Activated naive CD4-positive, alpha-beta T cell treated with anti-CD3 and anti-CD28 coated beads, Interleukin-2, amount 50 U/mL, for 16 hours (primary cell): Measurements from ENCODE around the gene HMCN2.
"Not testable (repeated sequence)": the region's sequence is repeated elsewhere in the genome, so short reads cannot be mapped to it uniquely, and the experiment has no call there.

Experiments used
- DNase-seq: peaks from one replicate; pipeline ENCODE4 v3.0.0-alpha.2; 2020

The HMCN2 gene

DNA sequence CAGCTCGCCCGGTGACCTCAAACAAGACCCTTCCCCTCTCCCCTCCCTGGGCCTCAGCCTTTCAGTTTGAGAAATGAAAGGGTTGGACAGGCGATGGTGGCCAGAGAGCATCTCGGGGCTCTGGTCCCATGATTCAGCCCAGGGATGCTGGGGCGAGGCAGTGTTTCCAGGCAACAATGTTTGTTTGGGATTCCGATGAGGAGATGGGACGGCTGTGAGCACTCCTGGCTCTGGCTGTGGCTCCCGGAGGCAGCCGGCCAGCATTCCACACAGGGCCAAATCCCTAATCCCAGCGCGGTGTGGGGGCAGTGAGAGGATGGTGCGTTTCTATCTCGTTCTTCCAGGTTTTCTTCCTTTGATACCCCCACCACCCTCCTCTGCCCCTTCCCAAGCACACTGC lies 66.0 kb downstream of the HMCN2 start:
- DNase-seq: no peak

DNA sequence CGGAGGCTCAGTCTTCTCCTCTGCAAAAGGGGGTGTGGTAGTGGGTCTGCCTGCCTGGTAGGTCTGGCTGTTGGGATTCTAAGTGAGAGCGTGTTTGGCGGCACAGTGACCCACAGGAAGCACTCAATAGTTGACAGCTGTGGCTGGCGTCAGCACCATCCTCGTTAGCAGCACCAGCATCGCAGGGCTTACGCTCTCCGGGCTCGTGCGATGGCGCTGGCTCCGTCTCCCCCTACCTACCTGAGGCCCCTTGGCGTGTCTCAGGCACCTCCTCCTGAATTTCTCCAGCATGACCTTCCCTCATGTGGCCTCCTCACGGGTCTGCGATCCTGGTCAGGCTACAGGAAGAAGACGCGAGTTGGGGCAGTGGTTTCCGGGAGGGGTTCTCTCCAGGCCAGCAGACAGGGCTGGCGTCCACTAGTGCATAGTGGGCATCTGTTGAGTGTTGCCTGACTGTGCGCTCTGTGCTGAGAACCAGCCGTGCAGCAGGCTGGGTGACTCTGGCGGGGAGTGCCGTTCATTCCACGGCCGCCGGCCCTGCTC lies 66.9 kb downstream of the HMCN2 start:
- DNase-seq: no peak

DNA sequence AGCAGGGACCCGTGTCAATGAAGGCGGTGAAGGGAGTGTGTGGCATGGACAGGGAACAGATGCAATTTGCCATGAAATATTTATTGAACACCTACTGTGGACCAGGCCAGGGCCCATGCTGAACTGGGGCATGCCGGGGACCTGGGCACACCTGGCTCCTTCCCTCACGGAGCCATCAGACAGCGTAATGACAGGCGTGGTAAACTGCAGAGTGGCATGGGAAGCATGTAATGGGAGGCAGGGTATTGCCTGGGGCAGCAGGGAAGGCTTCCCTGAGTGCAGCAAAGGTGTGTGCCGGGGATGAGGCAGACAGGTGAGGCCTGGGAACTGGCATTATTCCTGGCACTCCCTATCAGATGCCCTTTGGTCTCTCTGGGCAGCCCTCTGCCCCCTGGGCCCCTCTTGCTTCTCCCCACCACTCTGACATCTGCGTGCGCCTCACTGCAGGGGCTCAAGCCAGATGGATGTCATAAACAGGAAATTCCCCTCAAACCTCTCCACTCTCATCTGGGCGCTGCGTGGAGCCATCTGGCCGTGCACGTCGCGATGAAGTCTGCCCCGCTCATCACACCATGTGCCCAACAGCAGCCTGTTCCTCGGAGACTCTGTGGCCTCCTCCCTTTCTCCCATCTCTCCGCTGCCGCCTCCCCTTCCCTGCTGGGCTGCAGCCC lies 67.6 kb downstream of the HMCN2 start:
- no peak for DNase-seq

DNA sequence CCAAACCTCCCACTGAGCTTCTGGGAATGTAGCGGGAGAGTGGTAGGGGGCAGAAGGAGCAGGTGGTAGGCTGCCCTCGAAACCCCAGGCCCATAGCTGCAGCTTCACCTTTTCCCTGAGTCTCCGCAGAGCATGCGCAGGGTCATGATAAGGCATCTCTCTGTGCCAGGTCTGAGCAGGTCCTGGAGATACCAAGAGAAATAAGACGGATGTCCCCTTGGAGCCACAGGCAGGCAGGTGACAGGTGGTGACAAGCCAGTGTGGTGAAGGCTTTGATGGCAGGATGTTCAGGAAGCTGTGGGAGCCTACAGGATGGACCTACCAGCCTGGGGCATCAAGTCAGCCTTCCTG lies 68.1 kb downstream of the HMCN2 start:
- no peak for DNase-seq

DNA sequence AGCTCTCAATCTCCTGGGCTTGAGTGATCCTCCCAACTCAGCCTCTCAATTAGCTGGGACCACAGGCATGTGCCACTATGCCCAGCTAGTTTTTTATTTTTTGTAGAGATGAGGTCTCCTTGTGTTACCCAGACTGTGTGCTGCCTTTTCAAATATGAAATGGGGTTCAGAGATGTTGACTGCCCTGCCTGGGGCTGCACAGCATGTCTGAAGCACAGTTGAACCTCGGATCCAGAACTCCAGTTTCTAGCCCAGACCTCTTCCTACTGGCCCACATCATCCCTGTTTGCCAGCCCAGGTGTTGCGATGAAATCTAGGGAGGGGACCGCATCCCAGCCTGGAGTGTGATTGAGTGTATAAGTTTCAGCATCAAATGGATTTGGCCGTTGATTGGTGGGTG lies 69.4 kb downstream of the HMCN2 start:
- no peak for DNase-seq

DNA sequence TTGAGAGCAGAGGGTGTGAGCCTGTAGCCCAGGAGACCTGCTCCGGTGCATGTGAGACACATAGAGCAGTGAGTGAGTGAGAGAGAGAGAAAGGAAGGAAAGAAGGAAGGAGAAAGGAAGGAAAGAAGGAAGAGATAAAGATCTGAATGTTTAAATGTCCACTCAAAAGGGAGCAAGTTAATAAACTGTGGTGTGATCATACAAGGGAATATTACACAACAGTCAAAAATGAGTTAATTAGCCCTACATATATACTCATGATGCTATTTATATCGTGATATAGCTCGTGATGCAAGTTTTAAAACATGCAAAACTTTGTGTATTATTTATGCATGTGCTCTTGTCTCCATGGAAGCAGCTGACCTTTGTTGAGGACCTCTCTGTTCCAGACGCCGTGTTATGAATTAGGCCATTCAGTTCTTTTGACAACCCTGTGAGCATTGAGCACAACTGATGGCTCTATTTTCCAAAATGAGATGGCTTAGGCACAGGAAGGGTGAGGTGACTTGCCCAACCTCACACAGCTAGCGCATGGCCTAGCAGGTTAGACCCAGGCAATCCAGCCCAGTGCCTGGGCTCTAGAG lies 70.6 kb downstream of the HMCN2 start:
- DNase-seq: no peak

DNA sequence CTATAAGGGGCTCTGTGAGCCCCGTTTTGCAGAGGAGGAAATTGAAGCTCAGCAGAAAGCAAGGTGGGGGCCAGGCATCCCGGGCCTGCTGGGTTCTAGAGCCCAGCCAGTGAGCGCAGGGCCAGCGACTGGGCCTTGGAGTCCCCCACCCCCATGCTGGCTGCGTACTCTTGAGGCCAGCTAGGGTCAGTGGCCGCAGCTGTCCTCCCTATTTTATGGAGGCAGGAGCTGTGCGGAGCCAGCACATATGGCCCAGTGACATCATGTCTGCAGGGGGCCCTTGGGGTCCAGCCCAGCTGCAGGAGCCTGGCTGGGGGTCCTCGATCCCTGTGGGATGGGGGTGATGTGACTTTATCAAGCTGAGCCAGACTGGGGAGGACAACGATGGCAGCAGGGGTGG lies 71.3 kb downstream of the HMCN2 start:
- no peak for DNase-seq

DNA sequence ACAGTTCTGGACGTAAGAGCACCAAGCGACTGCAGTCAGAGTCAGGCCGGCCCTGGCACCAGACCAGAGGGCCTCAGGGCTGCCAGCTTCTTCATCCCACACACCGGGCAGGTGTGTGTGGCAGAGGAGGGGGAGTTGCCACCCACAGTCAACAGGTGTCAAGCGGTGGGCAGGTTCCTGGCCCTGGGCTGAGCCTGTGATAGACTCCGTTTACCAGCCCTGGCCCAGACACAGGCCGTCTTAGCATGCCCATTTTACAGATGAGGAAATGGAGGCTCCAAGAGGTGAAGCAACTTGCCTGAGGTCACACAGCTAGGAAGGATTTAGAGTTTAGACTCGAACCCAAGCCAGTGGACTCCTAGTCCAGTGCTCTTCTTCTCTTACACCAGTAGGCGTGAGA lies 71.8 kb downstream of the HMCN2 start:
- DNase-seq: no peak

DNA sequence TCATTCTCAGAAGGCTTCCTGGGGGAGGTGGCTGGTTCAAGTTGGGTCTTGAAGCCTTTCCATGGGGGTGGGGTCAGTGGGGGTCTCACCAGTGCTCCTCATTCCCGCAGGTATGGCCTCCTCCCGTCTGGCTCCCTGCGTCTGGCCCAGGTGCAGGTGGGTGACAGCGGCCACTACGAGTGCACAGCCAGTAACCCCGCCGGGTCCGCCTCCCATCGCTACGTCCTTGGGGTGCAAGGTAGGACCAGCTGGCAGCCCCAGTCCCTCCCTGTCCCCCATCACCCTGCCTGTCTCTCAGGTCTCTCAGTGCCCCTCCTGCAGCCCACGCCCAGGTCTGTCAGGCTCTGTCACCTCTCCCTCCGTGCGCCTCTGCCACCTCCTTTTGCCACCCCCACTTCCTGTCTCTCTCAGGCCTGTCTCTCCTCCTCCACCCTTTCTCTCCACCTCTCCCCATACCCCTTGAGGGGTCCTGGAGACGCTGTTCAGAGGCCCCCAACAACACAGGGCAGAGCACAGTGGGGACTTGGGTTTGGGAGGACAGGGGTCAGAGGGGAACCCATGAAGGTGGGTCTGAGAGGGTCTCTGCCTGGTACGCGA lies 72.3 kb downstream of the HMCN2 start:
- DNase-seq: no peak

DNA sequence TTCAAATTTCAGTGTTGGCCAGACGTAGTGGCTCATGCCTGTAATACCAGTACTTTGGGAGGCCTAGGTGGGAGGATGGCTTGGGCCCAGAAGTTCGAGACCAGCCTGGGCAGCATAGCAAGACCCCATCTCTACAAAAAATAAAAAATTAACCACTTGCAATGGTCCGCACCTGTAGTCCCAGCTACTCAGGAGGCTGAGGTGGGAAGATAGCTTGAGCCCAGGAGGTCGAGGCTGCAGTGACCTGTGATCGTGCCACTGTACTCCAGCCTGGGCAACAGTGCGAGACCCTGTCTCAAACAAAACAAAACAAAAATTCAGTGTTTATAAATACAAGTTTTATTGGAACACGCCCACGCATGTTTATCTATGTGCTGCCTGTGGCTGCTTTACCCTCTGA lies 73.3 kb downstream of the HMCN2 start:
- DNase-seq: not testable (repeated sequence)

DNA sequence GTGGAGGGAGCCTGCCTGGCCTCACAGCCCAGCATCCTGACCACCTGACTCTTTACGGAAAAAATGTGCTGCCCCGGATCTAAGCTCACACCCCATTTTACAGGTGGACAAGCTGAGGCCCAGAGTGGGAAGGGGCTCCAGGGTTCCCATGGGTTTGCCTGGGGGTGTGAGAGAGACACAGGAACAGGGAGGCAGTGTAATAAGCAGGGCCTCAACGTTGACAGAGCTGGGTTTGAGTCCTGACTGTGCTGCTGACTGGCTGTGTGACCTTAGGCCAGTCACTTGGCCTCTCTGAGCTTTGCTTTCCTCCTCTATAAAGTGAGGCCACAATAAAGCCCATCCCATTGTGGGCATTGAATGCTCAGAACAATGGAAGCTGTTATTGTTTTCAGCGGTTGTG lies 73.7 kb downstream of the HMCN2 start:
- DNase-seq: no peak

DNA sequence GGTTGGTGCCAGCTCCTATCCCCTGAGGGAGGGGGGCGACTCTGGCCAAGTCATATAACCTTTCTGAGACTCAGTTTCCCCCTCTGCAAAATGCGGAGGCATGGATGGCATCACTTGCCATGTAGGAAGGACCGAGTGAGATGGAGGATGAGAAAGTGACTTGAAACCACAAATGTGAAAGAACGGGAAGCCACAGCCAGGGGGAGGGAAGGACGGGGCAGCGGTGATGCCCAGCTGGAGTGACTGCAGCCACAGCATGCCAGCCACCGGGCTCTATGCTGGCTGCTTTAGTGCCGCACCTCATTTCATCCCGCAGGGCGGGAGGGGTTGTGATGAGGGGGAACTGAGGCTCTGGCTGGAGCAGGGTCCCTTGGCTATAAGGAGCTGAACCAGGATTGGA lies 74.5 kb downstream of the HMCN2 start:
- no peak for DNase-seq

DNA sequence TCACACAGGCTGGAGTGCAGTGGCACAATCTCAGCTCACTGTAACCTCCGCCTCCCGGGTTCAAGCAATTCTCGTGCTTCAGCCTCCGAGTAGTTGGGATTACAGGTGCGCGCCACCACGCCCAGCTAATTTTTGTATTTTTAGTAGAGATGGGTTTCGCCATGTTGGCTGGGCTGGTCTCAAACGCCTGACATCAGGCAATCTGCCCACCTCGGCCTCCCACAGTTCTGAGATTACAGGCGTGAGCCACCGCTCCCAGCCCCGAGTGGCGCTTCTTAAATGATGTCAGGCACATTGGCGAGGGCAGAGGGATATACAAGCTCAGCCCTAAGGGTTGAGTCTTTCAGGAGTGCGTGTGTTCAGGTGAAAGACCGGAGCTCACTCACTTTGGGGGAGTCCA lies 75.0 kb downstream of the HMCN2 start:
- DNase-seq: not testable (repeated sequence)

DNA sequence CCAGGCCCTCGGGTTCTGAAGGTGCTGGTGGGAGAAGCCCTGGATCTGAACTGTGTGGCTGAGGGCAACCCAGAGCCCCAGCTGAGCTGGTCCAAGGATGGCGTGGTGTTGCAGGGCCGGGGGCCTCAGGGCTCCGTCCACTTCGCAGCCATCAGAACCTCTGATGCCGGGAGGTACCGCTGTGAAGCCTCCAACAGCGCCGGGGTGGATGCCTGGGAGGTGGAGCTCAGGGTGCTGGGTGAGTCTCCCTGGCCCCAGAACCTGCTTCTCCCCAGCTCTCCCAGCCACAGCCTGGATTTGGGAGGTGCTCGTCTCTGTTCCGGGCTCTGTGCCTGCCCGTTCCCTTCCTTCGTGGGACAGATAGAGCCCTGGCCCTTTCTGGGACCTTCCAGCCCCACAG lies 75.6 kb downstream of the HMCN2 start:
- no peak for DNase-seq

DNA sequence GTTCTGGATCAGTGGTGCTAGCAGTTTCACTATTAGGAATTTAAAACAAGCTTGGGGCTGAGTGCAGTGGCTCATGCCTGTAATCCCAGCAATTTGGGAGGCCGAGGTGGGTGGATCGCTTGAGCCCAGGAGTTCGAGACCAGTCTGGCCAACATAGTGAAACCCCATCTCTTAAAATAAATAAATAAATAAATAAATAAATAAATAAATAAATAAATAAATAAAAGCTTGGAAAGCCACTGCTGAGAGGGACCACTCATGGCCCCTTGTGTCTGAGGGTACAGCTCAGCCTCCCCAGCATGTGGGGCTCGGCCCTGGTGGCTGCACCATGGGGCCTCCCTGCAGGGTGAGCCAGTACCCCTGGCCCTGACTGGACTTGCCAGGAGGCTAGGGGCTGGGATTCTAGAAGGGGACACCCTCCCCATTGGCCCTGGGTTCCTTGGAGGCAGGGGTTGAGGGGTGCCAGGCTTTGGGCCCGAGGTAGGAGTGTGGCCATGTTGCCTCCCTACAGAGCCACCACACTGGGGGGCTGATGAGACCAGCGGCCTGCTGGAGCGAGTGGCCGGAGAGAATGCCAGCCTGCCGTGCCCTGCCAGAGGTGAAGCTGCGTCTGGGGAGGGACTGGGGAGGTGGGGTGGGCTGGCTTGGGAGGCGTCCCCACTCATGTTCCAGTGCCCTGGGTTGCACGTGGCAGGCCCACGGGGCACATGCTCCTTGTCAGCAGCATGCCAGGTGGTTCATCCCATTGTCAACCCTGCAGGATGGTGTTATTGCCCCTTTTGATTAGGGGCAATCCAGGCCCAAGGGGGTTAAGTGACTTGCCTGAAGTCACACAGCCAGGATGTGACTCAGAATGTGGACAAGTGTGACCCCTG lies 76.5 kb downstream of the HMCN2 start:
- no peak for DNase-seq

DNA sequence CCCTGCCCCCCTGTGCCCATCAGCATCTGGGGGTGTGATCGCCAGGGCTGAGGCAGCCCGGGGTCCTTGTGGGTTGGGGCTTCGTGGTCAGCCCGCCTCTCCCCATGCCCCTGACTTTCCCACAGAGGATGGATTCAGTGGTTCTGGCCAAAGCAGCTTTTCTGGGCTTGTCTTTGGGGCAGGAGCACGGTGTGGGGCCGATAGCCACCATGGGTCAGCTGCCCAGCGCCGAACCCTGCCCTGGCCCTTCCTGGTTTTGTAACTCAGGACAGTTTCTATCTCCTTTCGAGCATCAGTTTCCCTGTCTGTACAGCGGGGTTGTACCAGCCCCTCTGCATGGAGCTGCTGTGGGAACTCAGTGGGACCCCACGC lies 77.1 kb downstream of the HMCN2 start:
- no peak for DNase-seq

DNA sequence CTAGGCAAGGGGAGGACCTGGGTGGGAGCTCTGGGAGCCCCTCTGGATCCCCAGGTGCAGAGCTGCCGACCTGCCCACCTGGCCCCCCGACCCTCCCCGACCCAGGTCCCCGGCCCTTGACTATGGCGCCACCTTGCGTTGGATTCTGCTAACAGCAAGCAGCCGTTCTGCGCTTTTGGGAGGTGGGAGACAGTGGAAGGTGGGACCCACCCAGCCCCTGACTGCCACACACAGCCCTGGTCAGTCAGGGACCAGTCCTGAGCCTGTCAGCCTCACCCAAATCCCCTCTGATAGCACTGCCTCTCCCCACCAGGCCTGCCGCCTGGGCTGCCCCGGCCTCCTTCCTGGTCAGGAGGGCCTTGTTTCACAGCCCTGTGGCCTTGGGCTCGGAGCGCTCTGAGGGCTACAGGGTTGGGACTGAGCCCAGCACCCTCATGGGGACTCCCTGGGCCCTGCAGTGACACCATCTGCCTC lies 77.9 kb downstream of the HMCN2 start:
- DNase-seq: peak; percentile 34

DNA sequence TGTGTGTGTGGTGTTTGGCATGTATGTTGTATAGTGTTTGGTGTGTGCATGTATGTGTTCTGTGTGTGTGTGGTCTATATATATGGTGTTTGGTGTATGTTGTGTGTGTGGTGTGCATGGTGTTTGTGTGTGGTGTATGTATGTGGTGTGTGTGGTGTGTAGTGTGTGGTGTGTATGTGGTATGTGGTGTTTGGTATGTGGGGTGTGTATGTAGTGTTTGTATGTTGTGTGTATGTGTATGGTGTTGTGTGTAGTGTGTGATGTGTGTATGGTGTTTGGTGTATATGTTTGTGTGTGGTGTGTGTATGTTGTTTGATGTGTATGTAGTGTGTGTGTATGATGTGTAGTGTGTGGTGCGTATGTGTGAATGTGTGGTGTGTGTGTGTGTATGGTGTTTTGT lies 78.8 kb downstream of the HMCN2 start:
- DNase-seq: no peak

DNA sequence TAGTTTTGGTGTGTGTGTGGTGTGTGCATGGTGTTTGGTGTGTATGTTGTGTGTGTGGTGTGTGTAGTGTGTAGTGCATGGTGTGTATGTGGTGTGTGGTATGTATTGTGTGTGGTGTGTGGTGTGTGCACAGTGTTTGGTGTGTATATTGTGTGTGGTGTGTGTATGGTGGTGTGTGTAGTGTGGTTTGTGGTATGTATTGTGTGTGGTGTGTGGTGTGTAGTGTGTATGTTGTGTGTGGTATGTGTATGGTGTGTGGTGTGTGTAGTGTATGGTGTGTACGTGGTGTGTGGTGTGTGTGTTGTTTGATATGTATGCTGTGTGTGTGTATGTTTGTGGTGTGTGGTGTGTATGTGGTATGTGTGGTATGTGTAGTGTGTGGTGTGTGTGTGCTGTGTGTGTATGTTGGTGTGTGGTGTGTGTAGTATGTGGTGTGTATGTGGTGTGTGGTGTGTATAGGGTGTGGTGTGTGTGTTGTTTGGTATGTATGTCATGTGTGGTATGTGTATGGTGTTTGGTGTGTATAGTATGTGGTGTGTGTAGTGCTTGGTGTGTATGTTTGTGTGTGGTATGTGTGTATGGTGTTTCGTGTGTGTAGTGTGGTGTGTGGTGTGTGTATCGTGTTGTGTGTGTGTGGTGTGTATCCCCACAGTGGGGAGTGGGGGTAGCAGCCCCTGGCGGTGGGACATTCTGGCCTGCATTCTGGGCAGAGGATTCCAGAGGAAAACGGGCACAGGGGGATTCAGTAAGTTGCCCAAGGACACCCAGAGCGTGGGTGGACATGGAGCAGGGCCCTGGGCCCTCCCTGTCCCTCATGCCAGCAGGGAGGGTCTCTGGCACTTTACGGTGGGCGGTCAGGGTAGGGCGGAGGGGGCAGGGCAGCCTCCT lies 79.7 kb downstream of the HMCN2 start:
- DNase-seq: no peak

DNA sequence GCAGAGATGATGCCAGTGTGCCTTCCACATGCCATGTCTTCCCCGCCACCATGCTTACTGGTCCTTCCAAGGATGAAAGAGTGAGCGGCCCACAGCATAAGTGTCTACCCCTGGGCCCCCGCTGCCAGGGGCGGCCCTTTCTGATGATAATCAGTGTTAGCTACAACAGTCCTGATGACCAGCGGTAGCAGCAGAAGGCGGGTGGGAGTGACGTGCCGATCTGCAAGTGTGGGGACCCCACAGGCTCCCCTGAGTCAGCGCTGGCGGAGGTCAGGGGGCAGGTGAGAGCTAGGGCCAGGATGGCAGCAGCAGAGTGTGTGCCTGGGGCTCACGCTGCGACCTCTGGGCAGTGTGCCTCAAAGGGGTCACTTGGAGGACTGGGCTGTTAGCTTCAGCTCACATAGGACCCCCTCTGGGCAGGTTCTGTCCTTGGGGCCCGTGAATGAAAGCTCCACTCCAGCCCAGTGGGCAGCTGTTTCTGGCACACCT lies 80.4 kb downstream of the HMCN2 start:
- no peak for DNase-seq

DNA sequence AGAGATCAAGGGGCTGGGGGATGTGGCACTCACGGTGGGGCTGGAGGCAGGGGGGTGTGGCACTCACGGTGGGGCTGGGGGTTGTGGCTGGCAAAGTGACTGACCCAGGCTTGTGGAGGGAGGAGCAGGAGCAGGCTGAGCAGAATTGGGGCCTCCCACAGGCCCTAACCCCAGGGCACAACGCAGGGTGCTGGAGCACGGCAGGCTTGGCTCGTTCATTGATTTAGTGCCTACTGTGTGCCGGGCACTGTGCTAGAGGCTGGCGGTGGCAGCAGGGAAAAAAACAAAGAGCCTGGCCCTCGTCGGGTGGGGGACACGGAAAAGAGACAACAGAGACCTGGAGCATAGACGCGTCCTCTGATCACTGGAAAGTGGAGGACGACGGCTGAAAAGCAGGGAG lies 80.9 kb downstream of the HMCN2 start:
- no peak for DNase-seq

DNA sequence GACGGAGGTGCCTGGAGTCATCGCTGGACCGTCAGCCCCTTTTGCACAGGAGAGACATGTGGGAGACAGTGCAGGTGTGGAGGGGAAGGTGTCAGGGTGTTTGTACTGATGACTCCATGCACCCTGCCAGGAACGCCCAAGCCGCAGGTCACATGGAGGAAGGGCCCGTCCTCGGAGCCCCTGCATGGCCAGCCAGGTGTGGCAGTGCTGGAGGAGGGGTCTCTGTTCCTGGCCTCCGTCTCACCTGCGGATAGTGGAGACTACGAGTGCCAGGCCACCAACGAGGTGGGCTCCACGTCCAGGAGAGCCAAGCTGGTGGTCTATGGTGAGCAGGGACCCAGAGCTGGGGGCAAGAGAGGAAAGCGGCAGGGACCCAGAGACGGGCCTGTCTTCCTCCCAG lies 81.5 kb downstream of the HMCN2 start:
- no peak for DNase-seq
